Thoracic aorta (tissue), 2 donors: Measurements from ENCODE around the gene DOCK4. TPM values are rescaled to one million over a fixed set of nuclear protein-coding genes. Genes with fewer than 3 reads are reported as not detected.

Experiments
- ATAC-seq: fragments of 150-250 bp; one replicate; pipeline ENCODE4 v1.8.0; 2017; ENCODE audit warnings: low read depth; ENCODE audit not compliant: insufficient number of reproducible peaks, low FRiP score
- DNase-seq: peaks from one replicate; pipeline ENCODE4 v3.0.0-alpha.2; 2020; ENCODE audit warnings: low spot score
- H3K27ac ChIP-seq, 2 donors: fragments of 200-600 bp; sonication (generic); 1 replicate in 1 of 2; 2 replicates in 1 of 2; pipeline ENCODE4 v1.5.1; 2016; ENCODE audit warnings: mild to moderate bottlenecking in 2 of 2, moderate library complexity in 2 of 2
- H3K27me3 ChIP-seq: fragments of 200-600 bp; sonication (generic); replicated peaks from 2 replicates; pipeline ENCODE4 v1.6.0; 2016; ENCODE audit warnings: mild to moderate bottlenecking; ENCODE audit not compliant: insufficient read depth
- H3K36me3 ChIP-seq: fragments of 200-600 bp; sonication (generic); one replicate; pipeline ENCODE4 v1.5.1; 2016
- H3K4me1 ChIP-seq, 2 donors: fragments of 200-600 bp; sonication (generic); 1 replicate in 1 of 2; 2 replicates in 1 of 2; pipeline versions ENCODE4 v1.5.1 to v1.6.0; 2016; ENCODE audit warnings: low read depth in 2 of 2, mild to moderate bottlenecking in 1 of 2; ENCODE audit not compliant: control insufficient read depth in 1 of 2
- H3K4me3 ChIP-seq: fragments of 200-600 bp; sonication (generic); 2 replicates; pipeline ENCODE4 v1.5.1; 2016; ENCODE audit warnings: mild to moderate bottlenecking
- H3K9me3 ChIP-seq: fragments of 200-600 bp; sonication (generic); 2 replicates; pipeline ENCODE4 v1.5.1; 2016
- total RNA-seq, 2 donors: library from RNA; depleted of rRNA; stranded (reverse); fragments of >200 nt; gene quantifications; one replicate each; pipeline versions ENCODE4 v1.1.0 to v1.2.3, GENCODE V29; 2016
- TF ChIP-seq, protein P1 (sequence below): fragments of 200-600 bp; sonication (generic); IDR thresholded peaks from one replicate; pipeline ENCODE4 v1.5.1; 2019; ENCODE audit warnings: antibody characterized with exemption

Gene DOCK4
- total RNA-seq, 2 donors from 2014 or later: 22.3 to 71.5 TPM

DNA sequence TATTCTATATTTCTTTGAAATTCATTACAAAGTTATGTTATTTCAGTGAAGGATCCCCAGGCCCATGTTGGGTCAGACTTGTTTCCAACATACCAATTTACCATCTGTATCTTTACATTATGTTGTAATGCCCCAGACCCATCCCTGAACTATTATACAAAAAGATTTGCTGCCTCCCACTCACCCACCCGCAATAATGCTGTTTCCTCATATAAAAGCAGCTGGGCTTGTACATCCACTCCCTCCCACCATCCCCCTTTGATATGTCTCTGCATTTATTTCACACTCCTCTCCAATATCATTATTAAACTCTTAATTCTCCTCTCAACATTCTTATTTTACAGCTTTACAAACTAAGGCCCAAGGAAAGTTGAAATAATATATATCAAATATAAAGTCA lies 153.7 kb downstream of the DOCK4 start:
- no peaks in the 10 kb centered on the region for H3K27me3 ChIP-seq
- no peaks in the 10 kb centered on the region for H3K36me3 ChIP-seq
- no peak for ATAC-seq
- no peak overlapping the region for H3K27ac ChIP-seq
- no peak for DNase-seq
- no peak overlapping the region for H3K4me3 ChIP-seq
- peaks cover 3 to 16% of the 10 kb centered on the region in 2 donors for H3K4me1 ChIP-seq
- H3K9me3 ChIP-seq: peaks cover 3% of the 10 kb centered on the region
- TF ChIP-seq, protein P1, sequence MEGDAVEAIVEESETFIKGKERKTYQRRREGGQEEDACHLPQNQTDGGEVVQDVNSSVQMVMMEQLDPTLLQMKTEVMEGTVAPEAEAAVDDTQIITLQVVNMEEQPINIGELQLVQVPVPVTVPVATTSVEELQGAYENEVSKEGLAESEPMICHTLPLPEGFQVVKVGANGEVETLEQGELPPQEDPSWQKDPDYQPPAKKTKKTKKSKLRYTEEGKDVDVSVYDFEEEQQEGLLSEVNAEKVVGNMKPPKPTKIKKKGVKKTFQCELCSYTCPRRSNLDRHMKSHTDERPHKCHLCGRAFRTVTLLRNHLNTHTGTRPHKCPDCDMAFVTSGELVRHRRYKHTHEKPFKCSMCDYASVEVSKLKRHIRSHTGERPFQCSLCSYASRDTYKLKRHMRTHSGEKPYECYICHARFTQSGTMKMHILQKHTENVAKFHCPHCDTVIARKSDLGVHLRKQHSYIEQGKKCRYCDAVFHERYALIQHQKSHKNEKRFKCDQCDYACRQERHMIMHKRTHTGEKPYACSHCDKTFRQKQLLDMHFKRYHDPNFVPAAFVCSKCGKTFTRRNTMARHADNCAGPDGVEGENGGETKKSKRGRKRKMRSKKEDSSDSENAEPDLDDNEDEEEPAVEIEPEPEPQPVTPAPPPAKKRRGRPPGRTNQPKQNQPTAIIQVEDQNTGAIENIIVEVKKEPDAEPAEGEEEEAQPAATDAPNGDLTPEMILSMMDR: no peak

DNA sequence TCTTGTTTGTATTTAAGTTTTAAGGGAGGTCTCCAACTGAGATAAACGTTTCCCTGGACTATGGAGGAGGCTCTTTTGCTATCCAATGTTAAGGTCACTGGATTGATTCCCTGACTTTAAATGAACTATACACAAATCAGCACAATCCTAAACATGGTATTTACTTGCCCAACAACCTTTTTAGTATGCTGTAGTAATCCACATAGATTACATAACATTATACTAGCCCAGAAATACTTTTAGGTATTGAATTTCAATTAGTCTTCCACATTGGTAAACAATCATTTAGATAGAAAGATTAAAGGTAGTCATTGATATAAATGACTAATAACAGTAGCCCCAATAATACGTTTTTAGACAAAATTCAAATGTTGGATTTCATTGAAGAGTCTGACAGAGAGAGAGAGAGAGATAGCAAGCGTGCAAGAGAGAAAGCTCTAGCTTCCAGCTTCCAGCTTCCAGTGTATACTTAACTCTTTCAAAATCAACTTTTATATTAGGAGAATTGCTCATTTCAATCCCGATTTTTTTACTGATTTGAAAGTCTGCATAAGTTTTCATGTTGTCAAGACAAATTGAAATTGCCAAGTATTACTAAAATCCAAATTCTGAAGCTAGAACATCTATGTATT lies 155.8 kb downstream of the DOCK4 start:
- Histone ChIP-seq H3K27me3 (no peaks in the 10 kb centered on the region), H3K4me3 (no peak overlapping the region), H3K36me3 (no peaks in the 10 kb centered on the region), H3K9me3 (peaks cover 6% of the 10 kb centered on the region), H3K4me1 (peaks cover 3 to 16% of the 10 kb centered on the region in 2 donors), H3K27ac (no peak overlapping the region)
- ATAC-seq: no peak
- no peak for DNase-seq
- TF ChIP-seq, protein P1: no peak

DNA sequence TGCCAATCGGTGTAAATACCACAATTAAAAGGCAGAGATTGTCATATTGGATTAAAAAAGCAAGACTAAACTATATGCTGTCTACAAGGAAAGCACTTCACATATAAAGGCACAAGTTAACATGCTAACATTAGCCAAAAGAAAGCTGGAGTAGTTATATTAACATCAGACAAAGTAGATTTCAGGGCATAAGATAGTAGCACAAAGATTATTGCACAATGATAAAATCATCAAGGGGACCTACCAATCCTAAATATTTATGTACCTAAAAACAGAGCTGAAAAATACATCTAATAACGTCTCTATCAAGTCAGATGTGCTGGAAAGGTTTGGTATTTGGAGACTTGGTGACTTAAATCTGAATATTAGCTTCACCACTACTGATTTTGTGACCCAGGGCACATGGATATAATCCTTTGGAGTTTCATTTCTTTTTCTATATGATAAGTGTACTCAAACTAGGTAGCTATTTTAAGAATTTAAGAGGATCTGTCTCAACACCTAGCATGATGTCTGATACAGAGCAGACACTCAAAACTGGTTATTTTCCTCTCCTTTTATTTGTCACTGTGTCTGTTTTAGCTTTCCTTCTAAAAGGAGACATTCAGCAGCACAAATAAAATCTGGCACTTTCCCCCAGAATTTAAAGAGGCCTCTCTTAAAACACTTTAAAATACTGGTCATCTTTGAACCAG lies 156.5 kb downstream of the DOCK4 start:
- Histone ChIP-seq H3K4me1 (peaks cover 3 to 16% of the 10 kb centered on the region in 2 donors), H3K9me3 (peaks cover 6% of the 10 kb centered on the region), H3K4me3 (no peak overlapping the region), H3K27me3 (no peaks in the 10 kb centered on the region), H3K36me3 (no peaks in the 10 kb centered on the region), H3K27ac (no peak overlapping the region)
- no peak for ATAC-seq
- TF ChIP-seq, protein P1: no peak
- DNase-seq: no peak

DNA sequence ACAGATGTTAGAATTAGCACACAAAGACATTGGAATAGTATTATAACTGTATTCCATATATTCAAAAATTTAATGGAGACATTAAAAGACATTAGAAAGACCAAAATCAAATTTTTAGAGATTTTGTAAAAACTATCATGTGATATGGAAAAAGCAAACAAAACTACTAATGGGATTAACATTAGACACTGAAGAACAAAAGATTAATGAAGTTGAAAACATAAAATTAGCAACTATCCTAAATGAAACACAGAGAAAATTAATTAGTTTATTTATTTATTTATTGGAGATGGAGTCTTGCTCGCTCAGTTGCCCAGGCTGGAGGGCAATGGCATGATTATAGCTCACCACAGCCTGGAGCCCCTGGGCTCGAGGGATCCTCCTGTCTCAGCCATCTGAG lies 158.8 kb downstream of the DOCK4 start:
- no peak for ATAC-seq

DNA sequence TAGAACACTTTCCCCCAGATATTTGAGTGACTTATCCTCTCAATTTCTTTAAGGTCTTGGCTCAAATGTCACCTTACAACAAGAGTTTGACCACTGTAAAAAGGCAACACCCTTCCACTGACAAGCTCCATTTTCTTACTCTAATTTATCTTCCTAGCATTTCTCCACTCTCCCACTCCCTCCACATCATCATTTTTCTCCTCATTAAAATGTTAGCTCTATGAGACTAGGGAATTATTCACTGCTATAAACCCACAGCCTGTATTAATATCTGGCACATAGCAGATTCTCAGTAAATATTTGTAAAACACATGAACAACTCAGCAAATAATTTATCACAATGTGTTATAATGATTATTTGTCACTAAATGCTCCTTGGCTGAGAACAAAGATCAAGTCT lies 161.0 kb downstream of the DOCK4 start:
- DNase-seq (no peak), ATAC-seq (no peak)
- Histone ChIP-seq H3K27me3 (no peaks in the 10 kb centered on the region), H3K27ac (no peak overlapping the region), H3K36me3 (no peaks in the 10 kb centered on the region), H3K4me3 (no peak overlapping the region), H3K4me1 (peaks cover 0 to 6% of the 10 kb centered on the region in 2 donors), H3K9me3 (peaks cover 6% of the 10 kb centered on the region)
- TF ChIP-seq, protein P1: no peak

More for the DNA sequence above, 158.8 kb downstream of the DOCK4 start:
- Histone ChIP-seq H3K27me3 (no peaks in the 10 kb centered on the region), H3K4me3 (no peak overlapping the region), H3K36me3 (no peaks in the 10 kb centered on the region), H3K27ac (no peak overlapping the region), H3K4me1 (peaks cover 0 to 6% of the 10 kb centered on the region in 2 donors), H3K9me3 (peaks cover 6% of the 10 kb centered on the region)
- TF ChIP-seq, protein P1: no peak
- DNase-seq: no peak
